Aorta (tissue), 5 donors: ENCODE results near the gene C12orf54. TPM values are rescaled to one million over a fixed set of nuclear protein-coding genes. Genes with fewer than 3 reads are reported as not detected.
"Not testable (repeated sequence)": the region's sequence is repeated elsewhere in the genome, so short reads cannot be mapped to it uniquely, and the experiment has no call there.

Experiments
- ATAC-seq: fragments of 200-7000 bp; cut with Tn5 transposase; one replicate; pipeline ENCODE4 v1.9.1; 2022; ENCODE audit warnings: moderate library complexity; ENCODE audit not compliant: low FRiP score
- DNase-seq, 2 donors: peaks; one replicate each; pipeline ENCODE4 v3.0.0-alpha.2; 2020
- H3K27ac ChIP-seq, 2 donors: one replicate each; pipeline ENCODE4 v1.5.1; 2013; ENCODE audit warnings: low read length in 2 of 2, mild to moderate bottlenecking in 2 of 2, moderate library complexity in 2 of 2, control low read depth in 1 of 2, inconsistent platforms in 1 of 2, low read depth in 1 of 2
- H3K27me3 ChIP-seq, 2 donors: one replicate each; pipeline ENCODE4 v1.6.1; 2013; ENCODE audit warnings: control low read depth in 1 of 2, low read length in 1 of 2, mild to moderate bottlenecking in 1 of 2, moderate library complexity in 1 of 2; ENCODE audit not compliant: insufficient read depth in 2 of 2, control insufficient read depth in 1 of 2
- H3K36me3 ChIP-seq, 2 donors: one replicate each; pipeline ENCODE4 v1.6.1; 2013; ENCODE audit warnings: control low read depth in 1 of 2, low read length in 1 of 2, mild to moderate bottlenecking in 1 of 2; ENCODE audit not compliant: insufficient read depth in 2 of 2, control insufficient read depth in 1 of 2
- H3K4me1 ChIP-seq, 2 donors: one replicate each; pipeline ENCODE4 v1.6.1; 2013; ENCODE audit warnings: low read length in 2 of 2, control low read depth in 1 of 2, mild to moderate bottlenecking in 1 of 2, moderate library complexity in 1 of 2; ENCODE audit not compliant: insufficient read depth in 2 of 2, control insufficient read depth in 1 of 2
- H3K4me3 ChIP-seq, 2 donors: one replicate each; pipeline ENCODE4 v1.5.1; 2013; ENCODE audit warnings: low read length in 2 of 2, control low read depth in 1 of 2, mild to moderate bottlenecking in 1 of 2
- H3K9me3 ChIP-seq: one replicate; pipeline ENCODE4 v1.6.1; 2013; ENCODE audit warnings: mild to moderate bottlenecking, low read length; ENCODE audit not compliant: control insufficient read depth
- WGBS, 2 donors: extraction: QIAGEN DNeasy Blood & Tissue Kit; methylation state at CpG; one replicate each; pipeline ENCODE4 v1.1.7; 2013; 5-methylcytosine and 5-hydroxymethylcytosine counted together
- intact Hi-C, 2 donors: fragments of 100-400 bp; cut with DNase I; formaldehyde crosslinking; loops; one replicate each; pipeline versions ENCODE4 v1.14.2 to v1.15.0; 2022
- polyA plus RNA-seq, 2 donors: library from polyadenylated mRNA; stranded (reverse); fragments of 200-250 nt; gene quantifications; one replicate each; pipeline ENCODE4 v1.2.3, GENCODE V29; 2013
- total RNA-seq, 2 donors: library from RNA; stranded (reverse); fragmentation: NEBNext Ultra II Directional; extraction: Animal tissue kit (Norgen Biotek cat#: 25700); gene quantifications; one replicate each; pipeline ENCODE4 v1.2.1, GENCODE V29; 2021
- donor health status: healthy with polysubstance abuse.
- donor health status: Bipolar disorder and iron deficiency.
- donor health status: DM: no; HTN: no; CAD: no.
- donor health status: DM: no; HTN: no; CAD: no.
- donor health status: DM: yes; HTN: yes; CAD: no.

Gene C12orf54
- total and polyA plus RNA-seq, 4 donors: 0.65 to 2.5 TPM; not detected in 2

DNA sequence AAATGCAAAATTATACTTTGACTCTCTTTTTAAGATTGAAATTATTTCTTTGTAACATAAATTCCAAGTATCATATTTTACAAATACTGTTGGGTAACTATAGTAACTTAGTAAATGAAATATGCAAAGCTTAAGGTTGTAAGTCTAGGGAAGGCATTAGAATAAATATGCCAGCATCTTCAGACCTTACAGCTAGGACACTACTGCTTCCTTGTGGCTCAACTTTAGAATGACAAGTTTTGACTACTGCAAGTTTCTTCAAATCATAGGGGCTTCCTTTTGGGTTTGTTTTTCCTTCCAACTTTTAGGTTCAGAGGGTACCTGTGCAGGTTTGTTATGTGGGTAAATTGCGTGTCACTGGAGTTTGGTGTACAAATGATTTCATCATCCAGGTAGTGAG, 27.6 kb upstream of the C12orf54 start:
- no peak overlapping the region for H3K27ac ChIP-seq
- H3K27me3 ChIP-seq: no peaks in the 10 kb centered on the region
- intact Hi-C loops: no loop called here
- H3K4me1 ChIP-seq: no peaks in the 10 kb centered on the region
- H3K36me3 ChIP-seq: no peaks in the 10 kb centered on the region
- ATAC-seq (no peak), DNase-seq (no peak)
- no peak overlapping the region for H3K4me3 ChIP-seq
- peaks cover 1% of the 10 kb centered on the region for H3K9me3 ChIP-seq
- WGBS, 2 donors: 80 to 95% methylated on average over 1 of the region's 1 CpG

DNA sequence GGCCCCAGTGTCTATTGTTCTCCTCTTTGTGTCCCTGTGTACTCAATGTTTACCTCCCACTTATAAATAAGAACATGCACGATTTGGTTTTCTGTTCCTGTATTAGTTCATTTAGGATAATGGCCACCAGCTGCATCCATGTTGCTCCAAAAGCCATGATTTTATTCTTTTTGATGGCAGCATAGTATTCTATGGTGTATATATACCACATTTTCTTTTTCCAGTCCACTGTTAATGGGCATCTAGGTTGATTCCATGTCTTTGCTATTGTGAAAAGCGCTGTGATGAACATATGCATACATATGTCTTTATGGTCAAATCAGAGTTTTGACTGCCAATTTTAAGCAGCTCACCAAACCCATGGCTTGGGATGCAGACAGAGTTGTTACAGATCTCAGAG, 27.2 kb upstream of the C12orf54 start:
- Histone ChIP-seq H3K36me3 (no peaks in the 10 kb centered on the region), H3K27ac (no peak overlapping the region), H3K27me3 (no peaks in the 10 kb centered on the region), H3K4me3 (no peak overlapping the region), H3K9me3 (peaks cover 1% of the 10 kb centered on the region), H3K4me1 (no peaks in the 10 kb centered on the region)
- intact Hi-C loops: no loop called here
- DNase-seq (no peak), ATAC-seq (no peak)
- 64 to 74% methylated on average over 2 of the region's 2 CpGs for WGBS, 2 donors

- no peak for DNase-seq
- Histone ChIP-seq H3K27me3 (no peaks in the 10 kb centered on the region), H3K36me3 (no peaks in the 10 kb centered on the region), H3K4me3 (no peak overlapping the region), H3K4me1 (no peaks in the 10 kb centered on the region), H3K9me3 (peaks cover 1% of the 10 kb centered on the region), H3K27ac (no peak overlapping the region)
- intact Hi-C loops: no loop called here
- whole genome bisulfite sequencing, 2 donors: 86 to 92% methylated on average over 6 of the region's 6 CpGs
- no peak for ATAC-seq
These were observed 23.0 kb upstream of the C12orf54 start for GRCh38 chr12:48459259-48459658.

- DNase-seq, H3K9me3 ChIP-seq, H3K27ac ChIP-seq, H3K27me3 ChIP-seq, H3K36me3 ChIP-seq, ATAC-seq, H3K4me1 ChIP-seq, H3K4me3 ChIP-seq, intact Hi-C loops: not testable (repeated sequence)
- WGBS, 2 donors: 72 to 78% methylated on average over 9 of the region's 9 CpGs
These were observed 13.3 kb upstream of the C12orf54 start for GRCh38 chr12:48469027-48469426.

DNA sequence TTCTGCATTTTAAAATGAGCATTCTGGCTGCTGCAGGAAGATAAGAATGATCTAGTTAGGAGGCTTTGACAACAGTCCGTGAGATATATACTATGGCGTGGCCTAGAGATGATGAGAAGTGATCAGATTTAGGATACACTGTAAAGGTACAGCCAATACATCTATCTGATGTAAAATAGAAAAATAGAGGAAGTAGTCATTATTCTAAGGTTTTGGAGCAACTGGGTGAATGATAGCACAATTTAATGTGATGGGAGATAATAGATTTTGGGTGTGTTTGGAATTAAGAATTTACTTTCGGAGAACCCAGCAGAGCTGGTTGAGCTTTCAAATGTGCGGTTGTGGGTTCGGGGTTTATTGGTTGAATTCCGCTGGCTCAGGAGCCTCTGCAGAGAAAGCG, 10.0 kb upstream of the C12orf54 start, which contains the start of gene ANP32D:
Gene ANP32D, plus strand, starts transcription at position 301 of the 400 bp plus-strand sequence. CDS start 106 bp downstream, outside the sequence.
- ATAC-seq (no peak), DNase-seq (no peak)
- Histone ChIP-seq H3K9me3 (peaks cover 4% of the 10 kb centered on the region), H3K27ac (no peak within 1 kb of the TSS), H3K4me3 (no peak within 1 kb of the TSS), H3K27me3 (no peaks in the 10 kb centered on the region), H3K4me1 (no peaks in the 10 kb centered on the region), H3K36me3 (no peaks in the 10 kb centered on the region)
- intact Hi-C loops: no loop called here
- WGBS, 2 donors: 90 to 91% methylated on average over 7 of the region's 7 CpGs

GRCh38 chr12:48473061-48473460, 9.2 kb upstream of the C12orf54 start:
- intact Hi-C loops: no loop called here
- no peak overlapping the region for H3K4me3 ChIP-seq
- H3K27me3 ChIP-seq: no peaks in the 10 kb centered on the region
- 67 to 81% methylated on average over 9 of the region's 9 CpGs for WGBS, 2 donors
- peaks cover 4% of the 10 kb centered on the region for H3K9me3 ChIP-seq
- DNase-seq (no peak), ATAC-seq (no peak)
- H3K4me1 ChIP-seq: no peaks in the 10 kb centered on the region
- no peaks in the 10 kb centered on the region for H3K36me3 ChIP-seq
- H3K27ac ChIP-seq: no peak overlapping the region

DNA sequence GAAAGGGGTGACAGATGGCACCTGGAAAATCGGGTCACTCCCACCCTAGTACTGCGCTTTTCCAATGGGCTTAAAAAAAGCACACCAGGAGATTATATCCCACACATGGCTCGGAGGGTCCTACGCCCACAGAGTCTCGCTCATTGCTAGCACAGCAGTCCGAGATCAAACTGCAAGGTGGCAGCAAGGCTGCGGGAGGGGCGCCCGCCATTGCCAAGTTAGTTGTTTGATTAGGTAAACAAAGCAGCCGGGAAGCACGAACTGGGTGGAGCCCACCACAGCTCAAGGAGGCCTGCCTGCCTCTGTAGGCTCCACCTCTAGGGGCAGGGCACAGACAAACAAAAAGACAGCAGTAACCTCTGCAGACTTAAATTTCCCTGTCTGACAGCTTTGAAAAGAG, 7.8 kb upstream of the C12orf54 start:
- H3K4me1 ChIP-seq, intact Hi-C loops, H3K27ac ChIP-seq, H3K27me3 ChIP-seq, H3K36me3 ChIP-seq, DNase-seq, H3K9me3 ChIP-seq, H3K4me3 ChIP-seq, ATAC-seq: not testable (repeated sequence)
- 82 to 89% methylated on average over 11 of the region's 11 CpGs for WGBS, 2 donors

DNA sequence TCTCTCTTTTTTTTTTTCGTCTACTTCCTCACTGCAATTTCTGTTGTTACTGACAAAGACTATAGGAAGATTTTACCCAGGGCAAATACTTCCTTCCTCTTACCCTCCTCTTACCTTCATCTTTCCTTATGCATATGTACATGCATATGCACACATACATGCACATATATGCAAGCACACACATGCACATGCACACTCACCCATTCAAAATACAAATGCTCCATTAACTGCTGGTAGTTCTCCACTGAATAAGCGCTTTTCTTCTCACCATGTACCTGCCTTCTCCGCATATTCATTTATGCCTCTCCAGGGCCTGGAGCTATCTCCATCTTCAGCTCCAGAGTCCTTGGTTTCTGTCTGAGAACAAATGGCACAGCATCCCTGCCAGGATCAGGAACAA, 632 bp downstream of the C12orf54 start:
- intact Hi-C loops: loop anchor here in 1 of 2 donors (10.0 kb wide), 1 partner anchor 58 kb away; no protein-coding TSS in a partner anchor
- H3K9me3 ChIP-seq: no peaks in the 10 kb centered on the region
- 74 to 91% methylated on average over 3 of the region's 3 CpGs for WGBS, 2 donors
- H3K27ac ChIP-seq: no peak overlapping the region
- DNase-seq (no peak), ATAC-seq (no peak)
- H3K4me1 ChIP-seq: no peaks in the 10 kb centered on the region
- no peak overlapping the region for H3K4me3 ChIP-seq
- peaks cover 0 to 2% of the 10 kb centered on the region in 2 donors for H3K27me3 ChIP-seq
- no peaks in the 10 kb centered on the region for H3K36me3 ChIP-seq

DNA sequence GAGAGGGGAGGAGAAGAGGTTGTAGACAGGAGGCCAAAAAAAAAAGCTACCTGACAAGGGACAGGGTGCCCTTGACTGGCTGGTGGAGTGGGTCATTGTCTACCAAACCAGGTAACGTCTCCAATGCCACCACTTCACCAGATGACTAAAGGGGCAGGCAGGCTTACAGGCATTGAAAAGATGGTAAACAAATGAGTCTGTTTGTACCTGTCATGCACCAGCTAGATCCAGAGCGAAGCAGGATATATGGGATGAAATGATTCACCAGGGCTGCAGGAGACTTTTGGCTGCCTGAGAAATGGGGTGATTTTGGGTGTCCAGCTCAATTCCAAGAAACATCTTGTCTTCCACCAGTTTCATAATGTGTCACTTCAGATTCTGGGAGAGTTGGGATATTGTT, 4.0 kb downstream of the C12orf54 start:
- 79 to 81% methylated on average over 2 of the region's 2 CpGs for WGBS, 2 donors
- DNase-seq (no peak), ATAC-seq (no peak)
- H3K4me3 ChIP-seq: no peak overlapping the region
- peaks cover 0 to 2% of the 10 kb centered on the region in 2 donors for H3K27me3 ChIP-seq
- no peak overlapping the region for H3K27ac ChIP-seq
- H3K9me3 ChIP-seq: no peaks in the 10 kb centered on the region
- H3K4me1 ChIP-seq: no peaks in the 10 kb centered on the region
- no peaks in the 10 kb centered on the region for H3K36me3 ChIP-seq
- intact Hi-C loops: loop anchor here in 1 of 2 donors (10.0 kb wide), 1 partner anchor 61 kb away; no protein-coding TSS in a partner anchor
